AG04449 (cell line): ENCODE results near the gene CRY2.
A peak's percentile ranks its signal among the peaks of the same experiment; 100 is the strongest.

Source experiments
- CTCF ChIA-PET: fragments of 350-600 bp; formaldehyde crosslinking; extraction: SDS; loops from one replicate; lab custom pipeline; 2021; ENCODE audit warnings: antibody characterized with exemption; lab: Yijun Ruan, JAX
- POLR2A ChIA-PET: fragments of 400-600, 350-600 bp; formaldehyde crosslinking; extraction: SDS; loops from one replicate; lab custom pipeline; 2020; ENCODE audit warnings: antibody characterized with exemption, inconsistent platforms; lab: Yijun Ruan, JAX
- DNase-seq: peaks from one replicate; pipeline ENCODE4 v3.0.0-alpha.2; 2010; ENCODE audit warnings: low read depth, low spot score
- H3K4me3 ChIP-seq: 2 replicates; pipeline ENCODE4 v1.5.1; 2011; ENCODE audit warnings: low read depth, mild to moderate bottlenecking, control low read depth, low read length
- TF ChIP-seq, protein P1 (sequence below): IDR thresholded peaks from one replicate; pipeline ENCODE4 v1.5.1; 2011; ENCODE audit warnings: mild to moderate bottlenecking, moderate library complexity, low read length, control low read depth, inconsistent platforms; ENCODE audit not compliant: insufficient read depth; ENCODE audit errors: missing control alignments

CRY2 gene

GRCh38 chr11:45802531-45803317, 44.6 kb upstream of the CRY2 start:
- no peak overlapping the region for H3K4me3 ChIP-seq
- POLR2A ChIA-PET: no interaction called here
- TF ChIP-seq, protein P1, sequence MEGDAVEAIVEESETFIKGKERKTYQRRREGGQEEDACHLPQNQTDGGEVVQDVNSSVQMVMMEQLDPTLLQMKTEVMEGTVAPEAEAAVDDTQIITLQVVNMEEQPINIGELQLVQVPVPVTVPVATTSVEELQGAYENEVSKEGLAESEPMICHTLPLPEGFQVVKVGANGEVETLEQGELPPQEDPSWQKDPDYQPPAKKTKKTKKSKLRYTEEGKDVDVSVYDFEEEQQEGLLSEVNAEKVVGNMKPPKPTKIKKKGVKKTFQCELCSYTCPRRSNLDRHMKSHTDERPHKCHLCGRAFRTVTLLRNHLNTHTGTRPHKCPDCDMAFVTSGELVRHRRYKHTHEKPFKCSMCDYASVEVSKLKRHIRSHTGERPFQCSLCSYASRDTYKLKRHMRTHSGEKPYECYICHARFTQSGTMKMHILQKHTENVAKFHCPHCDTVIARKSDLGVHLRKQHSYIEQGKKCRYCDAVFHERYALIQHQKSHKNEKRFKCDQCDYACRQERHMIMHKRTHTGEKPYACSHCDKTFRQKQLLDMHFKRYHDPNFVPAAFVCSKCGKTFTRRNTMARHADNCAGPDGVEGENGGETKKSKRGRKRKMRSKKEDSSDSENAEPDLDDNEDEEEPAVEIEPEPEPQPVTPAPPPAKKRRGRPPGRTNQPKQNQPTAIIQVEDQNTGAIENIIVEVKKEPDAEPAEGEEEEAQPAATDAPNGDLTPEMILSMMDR: no peak
- CTCF ChIA-PET: interaction anchor here (1.6 to 2.1 kb wide), 2 partner anchors 32 to 40 kb away, joined by 4 to 10 read pairs; no protein-coding TSS in a partner anchor
- no peak for DNase-seq

DNA sequence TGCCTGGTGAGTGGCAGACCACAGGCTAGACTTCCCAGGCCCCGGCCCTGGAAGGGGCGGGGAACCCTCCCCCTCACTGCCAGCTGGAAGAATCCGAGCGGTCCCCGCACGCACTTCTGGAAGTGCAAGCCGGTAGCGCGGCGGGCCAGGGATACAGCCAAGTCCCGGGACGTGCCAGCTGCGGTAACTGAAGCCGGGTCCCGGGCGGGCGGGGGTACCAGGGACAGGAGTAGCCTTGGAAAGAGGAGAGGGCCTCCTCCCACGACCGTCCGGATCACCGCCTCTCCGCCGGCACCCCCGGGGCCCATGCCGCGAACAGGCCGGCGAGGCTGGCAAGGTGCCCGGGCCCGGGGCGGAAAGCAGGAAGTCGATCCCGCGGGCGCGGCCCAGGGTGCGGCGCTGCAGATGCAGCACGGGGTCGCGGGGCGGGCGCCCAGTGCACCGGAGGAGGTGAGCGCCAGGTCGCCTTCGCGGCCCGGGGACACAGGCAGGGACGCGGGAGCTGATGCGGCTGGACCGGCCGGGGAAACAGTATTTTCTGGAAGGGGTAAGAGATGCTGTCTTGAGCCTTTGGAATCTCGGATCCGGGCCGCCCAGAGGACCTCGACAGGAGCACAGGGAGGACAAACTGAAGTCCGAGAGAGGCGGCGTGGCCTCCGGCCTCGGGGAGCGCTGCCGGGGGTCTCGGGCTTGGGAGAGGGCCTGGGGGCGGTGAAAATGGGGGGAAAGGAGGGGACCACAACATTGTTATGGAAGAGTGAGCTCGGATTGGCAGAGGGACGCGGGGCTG, 43.1 kb upstream of the CRY2 start:
- TF ChIP-seq, protein P1: peak; percentile 6
- POLR2A ChIA-PET: interaction anchor here (1.4 kb wide), 1 partner anchor 54 kb away, joined by 3 read pairs; no protein-coding TSS in a partner anchor

DNA sequence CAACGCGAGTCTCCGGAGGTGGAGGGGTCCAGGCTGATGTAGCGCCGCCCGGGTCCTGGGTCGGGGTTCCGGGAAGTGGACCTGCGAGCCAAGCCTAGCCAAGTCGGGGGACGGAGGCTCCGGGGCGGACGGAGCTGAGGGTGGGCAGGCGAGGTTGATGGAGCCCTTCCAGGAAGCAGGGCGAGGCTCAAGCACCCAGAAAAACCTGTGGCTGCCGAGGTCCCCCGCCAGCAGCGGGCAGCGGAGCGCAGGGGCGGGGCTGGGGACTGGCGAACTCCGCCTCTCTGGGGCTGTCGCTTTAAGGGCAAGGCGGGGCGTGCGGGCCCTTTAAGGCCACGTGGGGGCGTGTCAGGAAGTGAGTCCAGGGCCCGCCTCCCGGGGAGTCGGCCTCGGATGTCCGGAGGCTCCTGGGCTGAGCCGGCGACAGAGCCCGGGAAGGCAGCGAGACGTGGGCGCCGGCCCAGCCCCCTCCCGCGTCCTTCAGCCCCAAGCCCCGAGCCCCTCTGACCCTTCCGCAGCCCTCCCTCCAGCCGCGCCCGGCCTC, 42.4 kb upstream of the CRY2 start, which contains the start of gene SLC35C1:
Gene SLC35C1 (plus strand): TSS at position 389 of the 544 bp plus-strand sequence. CDS start 653 bp downstream, outside the sequence.
- peak; percentile 51 for DNase-seq
- POLR2A ChIA-PET: interaction anchor here (1.0 to 1.4 kb wide), 2 partner anchors 53 to 113 kb away, joined by 3 to 5 read pairs; partner anchors contain the start of gene PEX16
- TF ChIP-seq, protein P1: no peak
- CTCF ChIA-PET: interaction anchor here (0.6 to 1.7 kb wide), 3 partner anchors 11 to 39 kb away, joined by 3 to 5 read pairs (median 4); no protein-coding TSS in a partner anchor
- peak within 1 kb of the TSS; percentile 88 for H3K4me3 ChIP-seq

More for the DNA sequence above, 43.1 kb upstream of the CRY2 start:
- no peak for DNase-seq
- CTCF ChIA-PET: interaction anchor here (1.0 to 1.7 kb wide), 3 partner anchors 12 to 47 kb away, joined by 3 to 5 read pairs (median 4); no protein-coding TSS in a partner anchor
- peak overlapping the region; percentile 88 for H3K4me3 ChIP-seq

GRCh38 chr11:45805305-45806071, 41.8 kb upstream of the CRY2 start:
- peak overlapping the region; percentile 88 for H3K4me3 ChIP-seq
- TF ChIP-seq, protein P1: no peak
- no peak for DNase-seq
- ChIA-PET CTCF (interaction anchor here (0.6 to 1.7 kb wide), 5 partner anchors 9 to 38 kb away, joined by 3 to 7 read pairs (median 3); no protein-coding TSS in a partner anchor), POLR2A (interaction anchor here (0.6 to 1.0 kb wide), 3 partner anchors 54 to 962 kb away, joined by 3 to 5 read pairs (median 3); partner anchors contain the start of gene PEX16)
